Naive thymus-derived CD4-positive, alpha-beta T cell (primary cell): ENCODE measurements around the gene TUBGCP3. TPM values are rescaled to one million over a fixed set of nuclear protein-coding genes. Genes with fewer than 3 reads are reported as not detected.
A peak's percentile ranks its signal among the peaks of the same experiment; 100 is the strongest.

Experiments
- ATAC-seq: fragments of 150-1000 bp; cut with Tn5 transposase; 2 replicates; pipeline ENCODE4 v1.10.0; 2021; ENCODE audit warnings: mild to moderate bottlenecking, moderate library complexity
- CTCF ChIA-PET: fragments of 350-600 bp; sonication (Branson Sonifier 250); formaldehyde crosslinking; loops from one replicate; lab custom pipeline; 2021; ENCODE audit warnings: antibody characterized with exemption; lab: Charles Lee
- POLR2A ChIA-PET: fragments of 350-600 bp; sonication (Branson Sonifier 250); formaldehyde crosslinking; loops from one replicate; lab custom pipeline; 2021; ENCODE audit warnings: antibody characterized with exemption, inconsistent platforms; lab: Charles Lee
- DNase-seq, 9 donors: peaks; one replicate each; pipeline versions ENCODE4 v3.0.0 to v3.0.0-alpha.2; 2020 to 2022; ENCODE audit warnings: mixed read lengths in 1 of 9
- H3K27ac ChIP-seq: one replicate; pipeline ENCODE4 v1.7.0; 2013; ENCODE audit warnings: mild to moderate bottlenecking, low read depth, low read length, moderate library complexity
- H3K27me3 ChIP-seq, 2 donors: one replicate each; pipeline ENCODE4 v1.7.0; 2013; ENCODE audit warnings: low read length in 2 of 2, mild to moderate bottlenecking in 2 of 2, moderate library complexity in 2 of 2; ENCODE audit not compliant: control insufficient read depth in 2 of 2, insufficient read depth in 2 of 2
- H3K36me3 ChIP-seq, 3 experiments: 1 replicate in 2 of 3; 2 replicates in 1 of 3; pipeline ENCODE4 v1.7.0; 2013; ENCODE audit warnings: low read length in 3 of 3, mild to moderate bottlenecking in 3 of 3, moderate library complexity in 1 of 3; ENCODE audit not compliant: insufficient read depth in 3 of 3, control insufficient read depth in 2 of 3
- H3K4me1 ChIP-seq, 2 donors: one replicate each; pipeline ENCODE4 v1.7.0; 2013; ENCODE audit warnings: low read length in 2 of 2, mild to moderate bottlenecking in 2 of 2, moderate library complexity in 1 of 2; ENCODE audit not compliant: control insufficient read depth in 2 of 2, insufficient read depth in 2 of 2
- H3K4me3 ChIP-seq: 2 replicates; pipeline ENCODE4 v1.7.0; 2013; ENCODE audit warnings: mild to moderate bottlenecking, low read length
- H3K9me3 ChIP-seq, 3 experiments: 1 replicate in 2 of 3; 2 replicates in 1 of 3; pipeline ENCODE4 v1.7.0; 2013; ENCODE audit warnings: low read length in 3 of 3; ENCODE audit not compliant: control insufficient read depth in 2 of 3
- H3K27ac Mint-ChIP-seq, 9 donors: one replicate each; pipeline ENCODE4 v1.8.0; 2020 to 2022; ENCODE audit warnings: mixed read lengths in 9 of 9, mild to moderate bottlenecking in 8 of 9, moderate library complexity in 5 of 9, inconsistent platforms in 2 of 9
- H3K27me3 Mint-ChIP-seq, 5 donors: one replicate each; pipeline ENCODE4 v1.8.0; 2021 to 2022; ENCODE audit warnings: mixed read lengths in 5 of 5, mild to moderate bottlenecking in 1 of 5
- H3K36me3 Mint-ChIP-seq, 5 donors: one replicate each; pipeline ENCODE4 v1.8.0; 2020 to 2022; ENCODE audit warnings: mixed read lengths in 5 of 5, mild to moderate bottlenecking in 3 of 5, inconsistent platforms in 1 of 5
- H3K4me1 Mint-ChIP-seq, 7 donors: one replicate each; pipeline ENCODE4 v1.8.0; 2020 to 2022; ENCODE audit warnings: mixed read lengths in 7 of 7, mild to moderate bottlenecking in 3 of 7, inconsistent platforms in 1 of 7
- H3K4me3 Mint-ChIP-seq, 10 donors: one replicate each; pipeline ENCODE4 v1.8.0; 2020 to 2022; ENCODE audit warnings: mild to moderate bottlenecking in 10 of 10, mixed read lengths in 10 of 10, moderate library complexity in 6 of 10, inconsistent platforms in 2 of 10
- H3K9me3 Mint-ChIP-seq, 11 donors: one replicate each; pipeline ENCODE4 v1.8.0; 2020 to 2022; ENCODE audit warnings: mixed read lengths in 11 of 11, mild to moderate bottlenecking in 4 of 11, inconsistent platforms in 1 of 11, moderate library complexity in 1 of 11
- intact Hi-C, 2 donors: fragments of 100-400 bp; cut with micrococcal nuclease; formaldehyde crosslinking; loops; one replicate each; pipeline ENCODE4 v1.15.1; 2023
- polyA plus RNA-seq, 2 donors: library from polyadenylated mRNA; unstranded; fragments of 300-500 nt; fragmentation: Illumina TruSeq; gene quantifications; one replicate each; pipeline ENCODE4 v1.2.3, GENCODE V29; 2021
- total RNA-seq, 6 experiments: library from RNA in 5 of 6; stranded (reverse) in 5 of 6; gene quantifications; 1 replicate in 5 of 6; 2 replicates in 1 of 6; pipeline ENCODE4 v1.2.3 and lab custom pipeline; 2021 to 2026

The TUBGCP3 gene
- total and polyA plus RNA-seq, 7 experiments from 2014 or later: 15.4 to 56.7 (median 43.5) TPM

DNA sequence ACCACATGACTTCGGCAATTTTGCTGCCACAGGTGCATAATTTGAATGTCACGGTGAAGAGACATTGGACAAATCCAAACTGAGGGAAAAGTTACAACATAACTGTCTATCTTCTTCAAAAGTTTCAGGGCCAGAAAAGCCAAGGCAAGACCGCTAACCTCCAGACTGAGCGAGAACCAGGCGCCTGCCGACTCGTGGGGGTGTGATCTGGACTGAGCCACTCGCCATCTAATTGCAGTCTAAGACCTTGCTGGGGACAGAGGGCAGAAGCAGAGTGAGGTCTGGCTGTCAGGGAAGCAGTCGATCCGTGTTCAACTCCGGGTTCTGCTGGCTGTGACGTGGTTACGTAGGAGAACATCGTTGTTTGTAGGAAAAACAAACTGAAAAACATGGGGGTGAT is 123.2 kb downstream of the TUBGCP3 start:
- Mint-ChIP-seq H3K27me3 (peaks cover 2 to 24% (median 12%) of the 10 kb centered on the region in 5 donors), H3K4me3 (no peak overlapping the region), H3K27ac (no peak overlapping the region), H3K4me1 (no peaks in the 10 kb centered on the region), H3K9me3 (peaks cover 0 to 19% (median 10%) of the 10 kb centered on the region in 11 donors), H3K36me3 (peaks cover 0 to 16% (median 0%) of the 10 kb centered on the region in 5 donors)
- Histone ChIP-seq H3K36me3 (no peaks in the 10 kb centered on the region), H3K9me3 (peaks cover 0 to 12% (median 0%) of the 10 kb centered on the region in 3 experiments), H3K4me3 (no peak overlapping the region), H3K27me3 (no peaks in the 10 kb centered on the region), H3K4me1 (no peaks in the 10 kb centered on the region), H3K27ac (no peak overlapping the region)
- ATAC-seq: no peak
- ChIA-PET POLR2A (no interaction called here), CTCF (no interaction called here)
- no peak for DNase-seq
- intact Hi-C loops: no loop called here

DNA sequence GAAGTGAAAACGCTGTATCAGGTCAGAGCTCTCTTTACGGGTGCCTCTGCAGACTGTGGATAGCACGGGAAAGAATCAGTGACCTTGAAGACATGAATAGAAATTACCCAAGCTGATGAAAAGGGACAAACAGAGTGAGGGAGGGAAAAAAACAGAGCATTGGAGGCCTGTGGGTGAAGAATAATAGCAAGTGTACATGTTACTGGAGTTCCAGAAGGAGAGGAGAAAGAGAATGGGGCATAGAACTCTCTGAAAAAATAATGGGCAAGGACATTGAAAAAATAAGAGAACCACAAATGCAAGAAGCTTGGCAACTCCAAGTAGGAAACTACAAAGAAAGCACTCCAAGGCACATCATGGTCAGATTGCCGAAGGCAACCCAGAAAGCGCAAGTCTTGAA is 125.5 kb downstream of the TUBGCP3 start:
- DNase-seq (no peak), ATAC-seq (no peak)
- no peaks in the 10 kb centered on the region for H3K4me1 Mint-ChIP-seq
- no peaks in the 10 kb centered on the region for H3K4me1 ChIP-seq
- H3K27ac Mint-ChIP-seq: peak overlapping the region in 1 of 9 donors; percentile 41
- H3K4me3 Mint-ChIP-seq: no peak overlapping the region
- H3K27ac ChIP-seq: no peak overlapping the region
- H3K9me3 ChIP-seq: peaks cover 0 to 12% (median 0%) of the 10 kb centered on the region in 3 experiments
- H3K36me3 ChIP-seq: no peaks in the 10 kb centered on the region
- peaks cover 5 to 26% (median 14%) of the 10 kb centered on the region in 5 donors for H3K27me3 Mint-ChIP-seq
- peaks cover 0 to 16% (median 0%) of the 10 kb centered on the region in 5 donors for H3K36me3 Mint-ChIP-seq
- intact Hi-C loops: no loop called here
- H3K9me3 Mint-ChIP-seq: peaks cover 0 to 36% (median 18%) of the 10 kb centered on the region in 11 donors
- ChIA-PET POLR2A (no interaction called here), CTCF (no interaction called here)
- no peak overlapping the region for H3K4me3 ChIP-seq
- no peaks in the 10 kb centered on the region for H3K27me3 ChIP-seq

DNA sequence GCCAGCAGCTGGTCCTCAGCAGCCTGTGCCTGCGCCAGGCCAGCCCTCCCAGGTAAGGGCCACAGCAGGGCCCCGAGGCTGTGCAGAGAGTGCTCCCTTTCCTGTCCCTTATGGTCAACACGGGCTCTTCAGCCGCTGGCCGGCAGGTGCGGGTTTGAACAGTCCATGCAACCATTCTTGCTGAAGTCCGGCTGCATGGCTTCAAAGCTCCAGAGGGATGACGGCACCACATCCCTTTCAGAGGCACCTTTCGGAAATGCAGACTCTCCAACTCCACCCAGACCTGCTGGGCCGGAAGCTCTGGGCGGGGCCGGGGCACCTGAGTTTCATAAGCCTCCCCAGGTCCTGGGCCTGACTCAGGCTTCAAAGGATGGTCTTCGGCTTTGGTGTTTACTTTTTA is 130.5 kb downstream of the TUBGCP3 start:
- H3K4me3 ChIP-seq: no peak overlapping the region
- no peaks in the 10 kb centered on the region for H3K4me1 ChIP-seq
- Mint-ChIP-seq H3K9me3 (peaks cover 0 to 38% (median 14%) of the 10 kb centered on the region in 11 donors), H3K4me3 (no peak overlapping the region), H3K27ac (no peak overlapping the region), H3K4me1 (no peaks in the 10 kb centered on the region), H3K27me3 (peaks cover 5 to 21% (median 13%) of the 10 kb centered on the region in 5 donors), H3K36me3 (peaks cover 0 to 14% (median 0%) of the 10 kb centered on the region in 5 donors)
- no peak overlapping the region for H3K27ac ChIP-seq
- H3K27me3 ChIP-seq: no peaks in the 10 kb centered on the region
- intact Hi-C loops: no loop called here
- peaks cover 0 to 10% (median 0%) of the 10 kb centered on the region in 3 experiments for H3K9me3 ChIP-seq
- ATAC-seq: no peak
- ChIA-PET CTCF (no interaction called here), POLR2A (no interaction called here)
- peak in 1 of 9 donors; percentile 12 for DNase-seq
- H3K36me3 ChIP-seq: no peaks in the 10 kb centered on the region

DNA sequence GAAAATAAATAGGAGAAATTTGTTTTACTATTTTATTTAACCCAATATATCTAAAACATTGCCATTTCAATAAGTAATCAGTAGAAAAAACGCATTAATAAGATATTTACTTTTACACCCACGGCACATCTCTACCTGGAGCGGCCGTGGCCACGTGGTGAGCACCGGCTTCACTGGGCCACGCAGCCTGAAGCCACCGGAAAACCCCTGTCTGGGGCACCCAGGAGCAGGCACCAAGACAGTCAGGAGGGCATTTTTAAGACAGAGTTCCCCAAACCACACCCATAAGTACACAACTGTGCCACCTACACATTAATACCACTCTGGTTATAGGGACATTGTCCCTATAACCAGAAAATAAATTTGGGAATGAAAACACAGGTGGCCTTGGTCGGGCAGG is 130.9 kb downstream of the TUBGCP3 start:
- Histone ChIP-seq H3K36me3 (no peaks in the 10 kb centered on the region), H3K27me3 (no peaks in the 10 kb centered on the region), H3K9me3 (peaks cover 0 to 7% (median 0%) of the 10 kb centered on the region in 3 experiments), H3K4me1 (no peaks in the 10 kb centered on the region), H3K27ac (no peak overlapping the region), H3K4me3 (no peak overlapping the region)
- intact Hi-C loops: no loop called here
- POLR2A ChIA-PET: no interaction called here
- no peak for ATAC-seq
- peaks cover 5 to 17% (median 9%) of the 10 kb centered on the region in 5 donors for H3K27me3 Mint-ChIP-seq
- no peak overlapping the region for H3K4me3 Mint-ChIP-seq
- peak in 1 of 9 donors; percentile 9 for DNase-seq
- CTCF ChIA-PET: no interaction called here
- peaks cover 0 to 10% (median 0%) of the 10 kb centered on the region in 5 donors for H3K36me3 Mint-ChIP-seq
- no peaks in the 10 kb centered on the region for H3K4me1 Mint-ChIP-seq
- H3K27ac Mint-ChIP-seq: no peak overlapping the region
- peaks cover 0 to 34% (median 13%) of the 10 kb centered on the region in 11 donors for H3K9me3 Mint-ChIP-seq

DNA sequence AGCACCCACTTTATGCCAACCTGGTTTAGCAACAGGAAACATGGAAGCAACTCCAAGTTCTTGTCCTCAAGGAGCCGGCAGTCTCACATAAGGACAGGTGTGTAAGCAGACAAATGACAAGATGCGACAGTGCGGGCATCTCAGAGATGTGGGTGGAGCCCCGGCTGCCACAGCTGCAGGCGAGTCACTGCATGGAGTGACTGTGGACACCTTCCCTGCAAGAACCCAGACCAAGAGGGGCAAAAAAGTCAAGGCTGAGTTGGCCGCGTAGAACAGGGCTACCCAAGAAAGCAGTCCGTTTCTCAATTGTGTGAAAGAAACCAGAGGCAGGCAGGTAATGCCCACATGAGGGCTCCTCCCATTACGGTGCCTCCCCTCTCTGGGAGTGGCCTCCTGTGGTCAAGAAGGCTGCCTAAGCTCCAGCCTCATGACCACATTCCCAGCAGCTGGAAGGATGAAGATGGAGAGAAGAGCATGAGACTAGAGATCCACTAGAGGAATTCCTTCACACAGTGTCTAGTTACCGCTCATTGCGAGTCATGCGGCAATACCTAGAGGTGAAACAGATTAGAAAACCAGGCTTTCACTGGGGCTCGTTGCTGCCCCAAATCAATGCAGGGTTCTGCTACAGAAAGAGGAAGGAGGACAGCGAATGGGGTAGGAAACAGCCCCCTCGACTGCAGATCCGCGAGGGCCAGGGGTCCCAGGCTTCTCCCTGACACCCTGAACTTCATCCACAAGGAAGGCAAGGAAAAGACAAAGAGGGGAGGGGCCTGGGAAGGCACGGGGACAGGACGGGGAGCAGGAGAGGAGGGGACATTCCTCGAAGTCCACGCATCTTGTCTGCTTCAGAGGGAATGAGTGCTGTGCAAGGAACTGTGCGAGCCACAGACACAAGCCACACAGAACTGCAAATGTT is 131.6 kb downstream of the TUBGCP3 start:
- H3K27ac Mint-ChIP-seq: no peak overlapping the region

DNA sequence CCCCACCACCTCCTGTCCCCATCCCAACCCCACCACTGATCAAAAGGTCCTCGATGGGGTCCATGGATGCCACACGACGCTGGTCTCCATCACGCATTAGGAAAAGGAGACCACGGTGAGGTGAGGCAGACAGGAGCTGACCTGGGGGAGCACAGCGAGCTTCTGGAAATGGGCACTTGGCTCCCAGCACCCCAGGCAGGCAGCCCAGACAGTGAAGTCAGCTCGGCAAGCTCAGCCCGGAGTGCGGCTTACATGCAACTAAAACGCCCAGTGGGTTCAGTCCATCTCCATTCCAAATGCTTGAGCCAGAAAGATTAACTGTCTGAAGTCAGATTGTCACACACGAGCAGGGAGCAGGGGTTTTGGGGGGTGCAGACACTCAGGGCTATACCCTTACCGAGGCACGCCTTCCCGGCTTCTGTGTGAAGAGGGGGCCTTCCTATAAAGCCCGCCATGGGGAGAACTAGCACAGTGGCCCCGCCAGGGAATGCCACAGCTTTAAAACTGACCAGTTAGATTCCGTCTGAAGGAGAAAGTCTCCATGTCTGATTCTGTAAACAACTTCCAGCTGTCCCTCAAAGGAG is 132.4 kb downstream of the TUBGCP3 start:
- Histone ChIP-seq H3K36me3 (no peaks in the 10 kb centered on the region), H3K27me3 (no peaks in the 10 kb centered on the region), H3K9me3 (no peaks in the 10 kb centered on the region), H3K27ac (no peak overlapping the region), H3K4me3 (no peak overlapping the region), H3K4me1 (no peaks in the 10 kb centered on the region)
- Mint-ChIP-seq H3K27me3 (peaks cover 5 to 19% (median 9%) of the 10 kb centered on the region in 5 donors), H3K4me3 (no peak overlapping the region), H3K27ac (no peak overlapping the region), H3K4me1 (no peaks in the 10 kb centered on the region), H3K9me3 (peaks cover 0 to 31% (median 12%) of the 10 kb centered on the region in 11 donors), H3K36me3 (peaks cover 0 to 5% (median 0%) of the 10 kb centered on the region in 5 donors)
- ATAC-seq: no peak
- ChIA-PET POLR2A (no interaction called here), CTCF (no interaction called here)
- intact Hi-C loops: no loop called here
- DNase-seq: no peak

More for the DNA sequence above, 131.6 kb downstream of the TUBGCP3 start:
- DNase-seq: no peak
- Histone ChIP-seq H3K27me3 (no peaks in the 10 kb centered on the region), H3K27ac (no peak overlapping the region), H3K4me3 (no peak overlapping the region), H3K36me3 (no peaks in the 10 kb centered on the region), H3K9me3 (peaks cover 0 to under 1% (median 0%) of the 10 kb centered on the region in 3 experiments), H3K4me1 (no peaks in the 10 kb centered on the region)
- H3K9me3 Mint-ChIP-seq: peaks cover 0 to 31% (median 12%) of the 10 kb centered on the region in 11 donors
- intact Hi-C loops: no loop called here
- H3K4me3 Mint-ChIP-seq: no peak overlapping the region
- POLR2A ChIA-PET: no interaction called here
- peaks cover 5 to 13% (median 6%) of the 10 kb centered on the region in 5 donors for H3K27me3 Mint-ChIP-seq
- no peaks in the 10 kb centered on the region for H3K4me1 Mint-ChIP-seq
- H3K36me3 Mint-ChIP-seq: peaks cover 0 to 7% (median 0%) of the 10 kb centered on the region in 5 donors
- CTCF ChIA-PET: no interaction called here
- no peak for ATAC-seq
